Endothelial cell (in vitro differentiated cells): Measurements from ENCODE around the gene COG5. TPM values are rescaled to one million over a fixed set of nuclear protein-coding genes. Genes with fewer than 3 reads are reported as not detected.

Experiments
- total RNA-seq: library from RNA; stranded (reverse); fragmentation: NEBNext Ultra II Directional; extraction: Animal tissue kit (Norgen Biotek cat#: 25700); gene quantifications from one replicate; pipeline ENCODE4 v1.2.1, GENCODE V29; 2021; ENCODE audit not compliant: unreplicated experiment

The COG5 gene
- total RNA-seq, 1 donor from 2014 or later = 26.7 TPM

Other genes starting within 250 kb of the COG5 start
- gene GPR22, start 93.9 kb downstream of the COG5 start, total RNA-seq = not detected
- 10.0 TPM for gene DUS4L, start 51 bp upstream of the COG5 start, total RNA-seq
- gene BCAP29, start 16.3 kb upstream of the COG5 start, total RNA-seq = 114 TPM
- 0.67 TPM for gene SLC26A4, start 96.9 kb upstream of the COG5 start, total RNA-seq
- 37.4 TPM for gene CBLL1, start 180.2 kb upstream of the COG5 start, total RNA-seq
- gene SLC26A3, start 239.3 kb upstream of the COG5 start, total RNA-seq = not detected